Loucy (cell line): ENCODE data around the gene GRID1.

Source experiments
- H2AFZ ChIP-seq: fragments of 200-600 bp; sonication (generic); 2 replicates; pipeline ENCODE4 v1.6.0; 2016; ENCODE audit warnings: antibody characterized with exemption, mild to moderate bottlenecking, low read length, moderate library complexity
- H3F3A ChIP-seq: fragments of 200-600 bp; 2 replicates; pipeline ENCODE4 v1.6.0; 2016; ENCODE audit warnings: antibody characterized with exemption, low read depth, mild to moderate bottlenecking
- H3K27me3 ChIP-seq: fragments of 200-600 bp; sonication (generic); 2 replicates; pipeline ENCODE4 v1.6.1; 2014; ENCODE audit warnings: low read length, mild to moderate bottlenecking; ENCODE audit not compliant: insufficient read depth, poor library complexity, severe bottlenecking
- H3K36me3 ChIP-seq: fragments of 200-600 bp; sonication (generic); 2 replicates; pipeline ENCODE4 v1.6.1; 2016; ENCODE audit warnings: low read length; ENCODE audit not compliant: insufficient read depth
- H3K4me1 ChIP-seq: fragments of 200-600 bp; sonication (generic); 2 replicates; pipeline ENCODE4 v1.5.1; 2014; ENCODE audit warnings: low read length, mild to moderate bottlenecking; ENCODE audit not compliant: insufficient read depth, poor library complexity, severe bottlenecking
- H3K4me2 ChIP-seq: fragments of 200-600 bp; sonication (generic); 2 replicates; pipeline ENCODE4 v1.6.0; 2014; ENCODE audit warnings: antibody characterized with exemption, low read length, low read depth, mild to moderate bottlenecking; ENCODE audit not compliant: poor library complexity, severe bottlenecking
- H3K4me3 ChIP-seq: fragments of 200-600 bp; sonication (generic); 2 replicates; pipeline ENCODE4 v1.5.1; 2014; ENCODE audit warnings: low read length, mild to moderate bottlenecking, mixed read lengths; ENCODE audit not compliant: poor library complexity, severe bottlenecking
- H3K79me2 ChIP-seq: fragments of 200-600 bp; sonication (generic); 2 replicates; pipeline ENCODE4 v1.6.1; 2014; ENCODE audit warnings: low read length; ENCODE audit not compliant: insufficient read depth
- H3K9ac ChIP-seq: fragments of 200-600 bp; sonication (generic); 2 replicates; pipeline ENCODE4 v1.6.0; 2014; ENCODE audit warnings: mild to moderate bottlenecking, low read depth, low read length, moderate library complexity; ENCODE audit not compliant: poor library complexity, severe bottlenecking
- H3K9me2 ChIP-seq: fragments of 200-600 bp; sonication (generic); replicated peaks from 2 replicates; pipeline ENCODE4 v1.6.1; 2016; ENCODE audit warnings: low read depth, low read length, mixed read lengths
- H3K9me3 ChIP-seq: fragments of 200-600 bp; sonication (generic); 2 replicates; pipeline ENCODE4 v1.6.1; 2014; ENCODE audit warnings: mild to moderate bottlenecking, antibody characterized with exemption, low read length, low read depth; ENCODE audit not compliant: insufficient read depth
- H4K20me1 ChIP-seq: fragments of 200-600 bp; sonication (generic); 2 replicates; pipeline ENCODE4 v1.6.0; 2014; ENCODE audit warnings: antibody characterized with exemption, low read length, mild to moderate bottlenecking; ENCODE audit not compliant: insufficient read depth, poor library complexity, severe bottlenecking
- CTCF ChIP-seq: fragments of 200-600 bp; sonication (generic); conservative IDR thresholded peaks from 2 replicates; pipeline ENCODE4 v1.5.1; 2014; ENCODE audit warnings: mild to moderate bottlenecking, antibody characterized with exemption, low read length
- EZH2phosphoT487 ChIP-seq: fragments of 200-600 bp; IDR thresholded peaks from 2 replicates; pipeline ENCODE4 v1.6.1; 2018; ENCODE audit warnings: antibody characterized with exemption, mild to moderate bottlenecking, moderate library complexity, borderline replicate concordance

GRID1 gene

GRCh38 chr10:85901599-85901998 lies 465.0 kb downstream of the GRID1 start:
- H3K4me3 ChIP-seq, result no peak overlapping the region
- H3K36me3 ChIP-seq, result no peaks in the 10 kb centered on the region
- H3K4me2 ChIP-seq, result no peak overlapping the region
- no peaks in the 10 kb centered on the region for H3F3A ChIP-seq
- H2AFZ ChIP-seq, result no peak overlapping the region
- TF ChIP-seq CTCF, result no peak
- no peak for TF ChIP-seq EZH2phosphoT487
- no peak overlapping the region for H3K9ac ChIP-seq
- no peaks in the 10 kb centered on the region for H3K4me1 ChIP-seq
- no peaks in the 10 kb centered on the region for H3K9me2 ChIP-seq
- H4K20me1 ChIP-seq, result no peaks in the 10 kb centered on the region
- no peaks in the 10 kb centered on the region for H3K27me3 ChIP-seq
- H3K79me2 ChIP-seq, result no peaks in the 10 kb centered on the region
- H3K9me3 ChIP-seq, result no peaks in the 10 kb centered on the region

DNA sequence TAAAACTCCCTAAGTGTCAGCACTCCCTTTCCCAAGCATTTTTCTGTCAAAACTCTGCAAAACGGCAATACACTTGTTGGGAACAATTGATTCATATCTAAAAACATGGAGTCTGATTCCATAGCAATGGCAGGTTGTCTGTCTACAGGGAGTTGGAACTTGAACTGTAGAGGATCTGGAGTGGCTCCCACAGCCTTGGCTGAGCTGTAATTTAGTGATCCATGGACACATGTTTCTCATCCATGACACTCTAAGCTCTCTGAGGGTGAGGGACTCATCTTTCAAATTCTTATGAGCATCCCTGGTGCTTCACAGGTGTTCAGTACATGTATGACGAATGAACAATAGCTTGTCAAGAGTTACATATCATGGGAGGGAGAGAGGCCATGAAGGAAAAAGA lies 466.1 kb downstream of the GRID1 start:
- H3K36me3 ChIP-seq, result no peaks in the 10 kb centered on the region
- H3K9ac ChIP-seq, result no peak overlapping the region
- H3K4me2 ChIP-seq, result no peak overlapping the region
- no peaks in the 10 kb centered on the region for H3K79me2 ChIP-seq
- H3K4me3 ChIP-seq, result no peak overlapping the region
- no peak overlapping the region for H2AFZ ChIP-seq
- no peaks in the 10 kb centered on the region for H3K4me1 ChIP-seq
- H3K9me3 ChIP-seq, result no peaks in the 10 kb centered on the region
- H3K27me3 ChIP-seq, result no peaks in the 10 kb centered on the region
- H3K9me2 ChIP-seq, result no peaks in the 10 kb centered on the region
- TF ChIP-seq CTCF (no peak), EZH2phosphoT487 (no peak)
- H4K20me1 ChIP-seq, result no peaks in the 10 kb centered on the region
- no peaks in the 10 kb centered on the region for H3F3A ChIP-seq

GRCh38 chr10:85900061-85900460 lies 466.5 kb downstream of the GRID1 start:
- Histone ChIP-seq H2AFZ (no peak overlapping the region), H3K79me2 (no peaks in the 10 kb centered on the region), H3F3A (no peaks in the 10 kb centered on the region), H3K9ac (no peak overlapping the region), H4K20me1 (no peaks in the 10 kb centered on the region), H3K27me3 (no peaks in the 10 kb centered on the region), H3K4me2 (no peak overlapping the region), H3K9me2 (no peaks in the 10 kb centered on the region), H3K4me3 (no peak overlapping the region), H3K4me1 (no peaks in the 10 kb centered on the region), H3K36me3 (no peaks in the 10 kb centered on the region), H3K9me3 (no peaks in the 10 kb centered on the region)
- TF ChIP-seq CTCF (no peak), EZH2phosphoT487 (no peak)
